ENCODE measurements around the gene BFSP1.

DNA sequence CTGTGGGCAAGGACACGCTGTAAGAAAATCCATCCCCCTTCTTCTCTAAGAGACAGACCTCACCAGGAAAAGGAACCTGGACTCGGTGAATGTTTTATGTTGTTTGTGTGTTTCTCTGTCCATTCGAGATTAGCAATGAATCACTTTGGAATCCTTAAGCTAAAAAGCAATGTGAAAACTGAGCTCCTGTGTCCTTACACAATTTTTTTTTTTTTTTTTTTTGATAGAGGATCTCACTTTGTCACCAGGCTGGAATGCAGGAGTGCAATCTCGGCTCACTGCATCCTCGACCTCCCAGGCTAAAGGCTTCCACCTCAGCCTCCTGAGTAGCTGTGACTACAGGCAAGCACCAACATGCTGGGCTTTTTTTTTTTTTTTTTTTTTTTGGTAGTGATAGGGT lies 32.1 kb downstream of the BFSP1 start:
- no peak for TF ChIP-seq CTCF (IDR thresholded peaks at IDR 0.05)
- TF ChIP-seq SMC3 (IDR thresholded peaks at IDR 0.05; ENCODE audit: low read depth, low read length): no peak
- no peak for TF ChIP-seq TEAD4 (IDR thresholded peaks at IDR 0.05; ENCODE audit: borderline replicate concordance, insufficient read depth)
- TF ChIP-seq EZH2phosphoT487 (IDR thresholded peaks at IDR 0.05; ENCODE audit: borderline replicate concordance, low read depth): no peak
- TF ChIP-seq POLR2AphosphoS5 (IDR thresholded peaks at IDR 0.05; ENCODE audit: low read depth, low read length): no peak
- TF ChIP-seq CHD2 (IDR thresholded peaks at IDR 0.05; ENCODE audit: low read length, partially characterized antibody): no peak
- TF ChIP-seq, protein P1, sequence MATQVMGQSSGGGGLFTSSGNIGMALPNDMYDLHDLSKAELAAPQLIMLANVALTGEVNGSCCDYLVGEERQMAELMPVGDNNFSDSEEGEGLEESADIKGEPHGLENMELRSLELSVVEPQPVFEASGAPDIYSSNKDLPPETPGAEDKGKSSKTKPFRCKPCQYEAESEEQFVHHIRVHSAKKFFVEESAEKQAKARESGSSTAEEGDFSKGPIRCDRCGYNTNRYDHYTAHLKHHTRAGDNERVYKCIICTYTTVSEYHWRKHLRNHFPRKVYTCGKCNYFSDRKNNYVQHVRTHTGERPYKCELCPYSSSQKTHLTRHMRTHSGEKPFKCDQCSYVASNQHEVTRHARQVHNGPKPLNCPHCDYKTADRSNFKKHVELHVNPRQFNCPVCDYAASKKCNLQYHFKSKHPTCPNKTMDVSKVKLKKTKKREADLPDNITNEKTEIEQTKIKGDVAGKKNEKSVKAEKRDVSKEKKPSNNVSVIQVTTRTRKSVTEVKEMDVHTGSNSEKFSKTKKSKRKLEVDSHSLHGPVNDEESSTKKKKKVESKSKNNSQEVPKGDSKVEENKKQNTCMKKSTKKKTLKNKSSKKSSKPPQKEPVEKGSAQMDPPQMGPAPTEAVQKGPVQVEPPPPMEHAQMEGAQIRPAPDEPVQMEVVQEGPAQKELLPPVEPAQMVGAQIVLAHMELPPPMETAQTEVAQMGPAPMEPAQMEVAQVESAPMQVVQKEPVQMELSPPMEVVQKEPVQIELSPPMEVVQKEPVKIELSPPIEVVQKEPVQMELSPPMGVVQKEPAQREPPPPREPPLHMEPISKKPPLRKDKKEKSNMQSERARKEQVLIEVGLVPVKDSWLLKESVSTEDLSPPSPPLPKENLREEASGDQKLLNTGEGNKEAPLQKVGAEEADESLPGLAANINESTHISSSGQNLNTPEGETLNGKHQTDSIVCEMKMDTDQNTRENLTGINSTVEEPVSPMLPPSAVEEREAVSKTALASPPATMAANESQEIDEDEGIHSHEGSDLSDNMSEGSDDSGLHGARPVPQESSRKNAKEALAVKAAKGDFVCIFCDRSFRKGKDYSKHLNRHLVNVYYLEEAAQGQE (IDR thresholded peaks at IDR 0.05; ENCODE audit: low read depth, low read length): no peak
- TF ChIP-seq FOXM1 (IDR thresholded peaks at IDR 0.05; ENCODE audit: low read depth): no peak

All from SK-N-SH (cell line).